ENCODE results near the gene WDR38. TPM values are rescaled to one million over a fixed set of nuclear protein-coding genes. Genes with fewer than 3 reads are reported as not detected.

WDR38 gene
- total RNA-seq, 6 experiments from 2014 or later = not detected

DNA sequence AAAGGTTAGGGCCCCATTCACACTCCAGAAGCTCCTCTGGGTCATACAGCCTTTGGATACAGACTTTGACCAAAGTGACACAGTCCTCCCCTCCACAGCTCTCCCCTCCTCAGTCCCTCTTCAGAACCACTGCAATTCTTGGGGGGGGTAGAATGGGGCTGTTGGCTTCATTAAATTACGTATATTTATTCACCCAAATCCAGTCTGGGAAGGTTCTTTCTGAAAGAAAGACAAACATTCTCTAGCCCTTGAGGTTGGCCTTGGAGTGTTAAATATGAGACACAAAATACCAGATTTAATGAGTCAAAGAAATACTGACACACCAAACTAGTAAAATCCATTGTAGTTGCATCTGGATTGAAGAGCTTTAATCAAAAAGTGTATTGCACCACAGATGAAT lies 24.8 kb downstream of the WDR38 start:
- 88% methylated on average over 1 of the region's 1 CpG for WGBS (ENCODE audit: insufficient coverage, low coverage, low lambda C conversion rate, missing lambda C conversion rate)
- H3K4me1 ChIP-seq = peaks cover 0 to 8% (median 1%) of the 10 kb centered on the region in 4 donors
- H3K27ac ChIP-seq = no peak overlapping the region
- DNase-seq (no peak), ATAC-seq (no peak)
- peaks cover 0 to 83% (median 33%) of the 10 kb centered on the region in 4 donors for H3K36me3 ChIP-seq
- intact Hi-C loops (cut with DNase I) = no loop called here
- H3K9me3 ChIP-seq = no peaks in the 10 kb centered on the region
- H3K4me3 ChIP-seq = no peak overlapping the region
- no peaks in the 10 kb centered on the region for H3K27me3 ChIP-seq
- TF ChIP-seq POLR2A (IDR thresholded peaks at IDR 0.05) = no peak
- TF ChIP-seq, protein P1, sequence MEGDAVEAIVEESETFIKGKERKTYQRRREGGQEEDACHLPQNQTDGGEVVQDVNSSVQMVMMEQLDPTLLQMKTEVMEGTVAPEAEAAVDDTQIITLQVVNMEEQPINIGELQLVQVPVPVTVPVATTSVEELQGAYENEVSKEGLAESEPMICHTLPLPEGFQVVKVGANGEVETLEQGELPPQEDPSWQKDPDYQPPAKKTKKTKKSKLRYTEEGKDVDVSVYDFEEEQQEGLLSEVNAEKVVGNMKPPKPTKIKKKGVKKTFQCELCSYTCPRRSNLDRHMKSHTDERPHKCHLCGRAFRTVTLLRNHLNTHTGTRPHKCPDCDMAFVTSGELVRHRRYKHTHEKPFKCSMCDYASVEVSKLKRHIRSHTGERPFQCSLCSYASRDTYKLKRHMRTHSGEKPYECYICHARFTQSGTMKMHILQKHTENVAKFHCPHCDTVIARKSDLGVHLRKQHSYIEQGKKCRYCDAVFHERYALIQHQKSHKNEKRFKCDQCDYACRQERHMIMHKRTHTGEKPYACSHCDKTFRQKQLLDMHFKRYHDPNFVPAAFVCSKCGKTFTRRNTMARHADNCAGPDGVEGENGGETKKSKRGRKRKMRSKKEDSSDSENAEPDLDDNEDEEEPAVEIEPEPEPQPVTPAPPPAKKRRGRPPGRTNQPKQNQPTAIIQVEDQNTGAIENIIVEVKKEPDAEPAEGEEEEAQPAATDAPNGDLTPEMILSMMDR (IDR thresholded peaks at IDR 0.05) = no peak

DNA sequence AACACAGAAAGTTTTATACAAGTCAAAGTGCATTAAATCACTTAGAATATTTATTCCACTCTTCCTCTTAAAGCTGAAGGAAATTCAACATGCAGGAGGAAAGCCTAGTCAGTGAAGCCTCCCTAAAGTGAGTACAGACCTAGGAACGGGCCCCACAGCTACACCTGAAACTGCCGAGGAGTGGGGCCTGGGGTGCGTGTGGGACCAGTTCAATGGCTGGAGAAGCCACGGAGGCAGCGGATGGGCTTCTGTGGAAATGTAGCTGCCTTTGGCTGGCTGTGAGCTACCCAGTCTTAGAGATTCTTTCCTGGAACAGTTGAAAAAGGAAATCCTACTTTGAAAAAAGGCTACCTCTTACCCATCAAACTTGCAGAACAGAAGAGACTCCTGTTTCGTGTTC lies 25.3 kb downstream of the WDR38 start:
- H3K27me3 ChIP-seq = no peaks in the 10 kb centered on the region
- no peak for ATAC-seq
- H3K4me1 ChIP-seq = peaks cover 0 to 8% (median 0%) of the 10 kb centered on the region in 4 donors
- DNase-seq = no peak
- H3K36me3 ChIP-seq = peaks cover 0 to 83% (median 33%) of the 10 kb centered on the region in 4 donors
- no peak overlapping the region for H3K27ac ChIP-seq
- WGBS (ENCODE audit: insufficient coverage, low coverage, low lambda C conversion rate, missing lambda C conversion rate) = 91% methylated on average over 5 of the region's 6 CpGs
- H3K4me3 ChIP-seq = no peak overlapping the region
- intact Hi-C loops (cut with DNase I) = no loop called here
- no peaks in the 10 kb centered on the region for H3K9me3 ChIP-seq
- TF ChIP-seq POLR2A (IDR thresholded peaks at IDR 0.05) = no peak
- TF ChIP-seq, protein P1 (IDR thresholded peaks at IDR 0.05) = no peak

DNA sequence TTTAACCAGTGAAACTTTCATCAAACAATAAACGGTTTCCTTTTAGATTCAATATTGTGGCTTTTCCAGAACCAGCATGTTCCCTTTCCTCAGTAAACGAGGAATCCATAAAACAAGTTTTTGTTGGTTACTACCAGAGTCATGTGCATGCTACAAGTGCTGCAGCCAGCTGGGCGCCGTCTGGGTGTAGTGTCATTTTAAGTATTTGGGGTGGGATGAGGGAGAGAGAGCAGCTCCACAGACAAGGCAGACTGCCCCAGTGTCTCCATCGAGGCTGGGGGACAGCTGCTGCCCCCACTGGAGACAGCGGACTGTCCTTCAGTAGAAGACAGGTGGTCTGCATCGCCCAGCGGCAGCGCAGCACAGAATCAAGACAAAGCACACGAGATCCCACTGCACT lies 26.0 kb downstream of the WDR38 start:
- peaks cover 0 to 80% (median 30%) of the 10 kb centered on the region in 4 donors for H3K36me3 ChIP-seq
- DNase-seq (no peak), ATAC-seq (no peak)
- 80% methylated on average over 8 of the region's 10 CpGs for WGBS (ENCODE audit: insufficient coverage, low coverage, low lambda C conversion rate, missing lambda C conversion rate)
- H3K27me3 ChIP-seq = no peaks in the 10 kb centered on the region
- H3K4me1 ChIP-seq = peaks cover 0 to 8% (median 0%) of the 10 kb centered on the region in 4 donors
- no peaks in the 10 kb centered on the region for H3K9me3 ChIP-seq
- H3K4me3 ChIP-seq = no peak overlapping the region
- TF ChIP-seq, protein P1 (IDR thresholded peaks at IDR 0.05) = no peak
- no peak for TF ChIP-seq POLR2A (IDR thresholded peaks at IDR 0.05)
- intact Hi-C loops (cut with DNase I) = no loop called here
- no peak overlapping the region for H3K27ac ChIP-seq

DNA sequence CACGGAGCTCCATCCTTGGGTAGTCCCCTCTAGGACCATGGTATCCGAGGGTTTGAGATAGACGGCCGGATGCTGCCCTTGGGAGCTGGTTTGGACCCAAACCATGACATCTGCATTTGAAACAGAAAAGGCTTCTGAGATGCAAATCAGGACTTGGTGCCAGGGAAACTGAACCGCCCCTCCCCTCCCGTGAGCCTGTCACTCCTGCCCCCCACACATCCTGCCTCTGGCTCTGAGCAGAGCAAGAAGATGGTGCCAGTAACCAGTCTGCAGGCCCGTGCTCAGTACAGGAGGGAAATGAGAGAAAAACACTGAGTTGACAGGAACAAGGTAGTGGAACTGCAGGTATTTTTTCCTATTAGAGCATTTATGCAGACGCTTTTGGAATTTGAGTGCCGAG lies 27.2 kb downstream of the WDR38 start:
- no peak for TF ChIP-seq POLR2A (IDR thresholded peaks at IDR 0.05)
- TF ChIP-seq, protein P1 (IDR thresholded peaks at IDR 0.05) = no peak
- peaks cover 0 to 2% (median 0%) of the 10 kb centered on the region in 4 donors for H3K4me1 ChIP-seq
- no peaks in the 10 kb centered on the region for H3K27me3 ChIP-seq
- peaks cover 0 to 80% (median 24%) of the 10 kb centered on the region in 4 donors for H3K36me3 ChIP-seq
- no peak overlapping the region for H3K4me3 ChIP-seq
- ATAC-seq (no peak), DNase-seq (no peak)
- no peak overlapping the region for H3K27ac ChIP-seq
- intact Hi-C loops (cut with DNase I) = no loop called here
- 65% methylated on average over 6 of the region's 9 CpGs for WGBS (ENCODE audit: insufficient coverage, low coverage, low lambda C conversion rate, missing lambda C conversion rate)
- H3K9me3 ChIP-seq = no peaks in the 10 kb centered on the region

All from right lobe of liver (tissue), 6 donors.